ENCODE results near the gene GRM5.

The GRM5 gene

GRCh38 chr11:88495836-88496235 is 569.9 kb downstream of the GRM5 start:
- no peak for TF ChIP-seq CTCF (conservative IDR thresholded peaks at IDR 0.05; ENCODE audit: low read depth, low read length)
- DNase-seq (ENCODE audit: low read depth): no peak
- H3K4me3 ChIP-seq (ENCODE audit: low read depth, low read length): no peak overlapping the region

GRCh38 chr11:88494848-88495247 is 570.9 kb downstream of the GRM5 start:
- DNase-seq (ENCODE audit: low read depth): no peak
- TF ChIP-seq CTCF (conservative IDR thresholded peaks at IDR 0.05; ENCODE audit: low read depth, low read length): peak; percentile 28
- no peak overlapping the region for H3K4me3 ChIP-seq (ENCODE audit: low read depth, low read length)

GRCh38 chr11:88491674-88492073 is 574.1 kb downstream of the GRM5 start:
- H3K4me3 ChIP-seq (ENCODE audit: low read depth, low read length): no peak overlapping the region
- DNase-seq (ENCODE audit: low read depth): no peak
- no peak for TF ChIP-seq CTCF (conservative IDR thresholded peaks at IDR 0.05; ENCODE audit: low read depth, low read length)

GRCh38 chr11:88489030-88489429 is 576.8 kb downstream of the GRM5 start:
- peak; percentile 50 for DNase-seq (ENCODE audit: low read depth)
- TF ChIP-seq CTCF (conservative IDR thresholded peaks at IDR 0.05; ENCODE audit: low read depth, low read length): no peak
- no peak overlapping the region for H3K4me3 ChIP-seq (ENCODE audit: low read depth, low read length)

GRCh38 chr11:88487646-88488045 is 578.1 kb downstream of the GRM5 start:
- no peak for DNase-seq (ENCODE audit: low read depth)
- TF ChIP-seq CTCF (conservative IDR thresholded peaks at IDR 0.05; ENCODE audit: low read depth, low read length): no peak
- no peak overlapping the region for H3K4me3 ChIP-seq (ENCODE audit: low read depth, low read length)

- H3K4me3 ChIP-seq (ENCODE audit: low read depth, low read length): no peak overlapping the region
- peak; percentile 61 for DNase-seq (ENCODE audit: low read depth)
- peak; percentile 82 for TF ChIP-seq CTCF (conservative IDR thresholded peaks at IDR 0.05; ENCODE audit: low read depth, low read length)
Observed at GRCh38 chr11:88484873-88485621, 580.7 kb downstream of the GRM5 start.

- TF ChIP-seq CTCF (conservative IDR thresholded peaks at IDR 0.05; ENCODE audit: low read depth, low read length): no peak
- no peak overlapping the region for H3K4me3 ChIP-seq (ENCODE audit: low read depth, low read length)
- no peak for DNase-seq (ENCODE audit: low read depth)
Observed at GRCh38 chr11:88482871-88483301, 582.9 kb downstream of the GRM5 start.

Measured in choroid plexus epithelial cell (primary cell).